ENCODE results near the gene UBA52.

UBA52 gene

DNA sequence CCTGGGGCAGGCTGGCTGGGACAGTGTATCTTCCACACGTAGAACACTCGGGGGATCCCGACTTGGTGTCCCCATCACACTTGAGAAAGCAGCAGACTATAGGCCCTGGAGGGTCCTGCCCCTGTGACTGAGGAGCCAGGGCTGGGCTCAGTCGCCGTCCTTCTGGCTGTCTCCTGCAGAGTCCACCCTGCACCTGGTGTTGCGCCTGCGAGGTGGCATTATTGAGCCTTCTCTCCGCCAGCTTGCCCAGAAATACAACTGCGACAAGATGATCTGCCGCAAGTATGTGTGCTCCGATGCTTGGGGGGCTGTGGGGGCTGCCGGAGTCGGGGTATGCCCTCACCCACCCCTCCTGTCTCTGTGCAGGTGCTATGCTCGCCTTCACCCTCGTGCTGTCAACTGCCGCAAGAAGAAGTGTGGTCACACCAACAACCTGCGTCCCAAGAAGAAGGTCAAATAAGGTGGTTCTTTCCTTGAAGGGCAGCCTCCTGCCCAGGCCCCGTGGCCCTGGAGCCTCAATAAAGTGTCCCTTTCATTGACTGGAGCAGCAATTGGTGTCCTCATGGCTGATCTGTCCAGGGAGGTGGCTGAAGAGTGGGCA lies 3.1 kb downstream of the UBA52 start:
- Histone ChIP-seq H3K36me3 (replicated peaks; ENCODE audit: insufficient read depth, low read length) (no peaks in the 10 kb centered on the region; the same call in 1 of the 2 replicates), H3K4me3 (ENCODE audit: low read length) (no peak overlapping the region)

GRCh38 chr19:18576383-18576782 lies 4.7 kb downstream of the UBA52 start:
- Histone ChIP-seq H3K79me2 (ENCODE audit: low read length) (peaks cover 28% of the 10 kb centered on the region), H3K9me3 (replicated peaks; ENCODE audit: insufficient read depth, low read length) (no peaks in the 10 kb centered on the region), H3K27ac (ENCODE audit: low read length) (no peak overlapping the region), H3K9ac (ENCODE audit: low read length) (no peak overlapping the region), H3F3A (ENCODE audit: insufficient read depth, low read length) (peaks cover 12% of the 10 kb centered on the region; the same call in 1 of the 2 replicates), H3K9me2 (replicated peaks; ENCODE audit: insufficient read depth, low read length) (no peaks in the 10 kb centered on the region), H3K4me1 (ENCODE audit: low read length) (peaks cover 9% of the 10 kb centered on the region), H3K27me3 (replicated peaks; ENCODE audit: insufficient read depth, low read length) (peaks cover 11% of the 10 kb centered on the region; the same call in 1 of the 2 replicates), H3K36me3 (replicated peaks; ENCODE audit: insufficient read depth, low read length) (no peaks in the 10 kb centered on the region; the same call in 1 of the 2 replicates), H2AFZ (ENCODE audit: low read length) (no peak overlapping the region), H3K4me3 (ENCODE audit: low read length) (no peak overlapping the region), H3K4me2 (ENCODE audit: low read depth, low read length) (no peak overlapping the region), H4K20me1 (ENCODE audit: insufficient read depth, low read length) (peaks cover 3% of the 10 kb centered on the region; the same call in 1 of the 2 replicates)
- no peak for DNase-seq
- TF ChIP-seq EZH2 (optimal IDR thresholded peaks at IDR 0.05; ENCODE audit: low read depth, low read length), result no peak
- TF ChIP-seq, protein P1, sequence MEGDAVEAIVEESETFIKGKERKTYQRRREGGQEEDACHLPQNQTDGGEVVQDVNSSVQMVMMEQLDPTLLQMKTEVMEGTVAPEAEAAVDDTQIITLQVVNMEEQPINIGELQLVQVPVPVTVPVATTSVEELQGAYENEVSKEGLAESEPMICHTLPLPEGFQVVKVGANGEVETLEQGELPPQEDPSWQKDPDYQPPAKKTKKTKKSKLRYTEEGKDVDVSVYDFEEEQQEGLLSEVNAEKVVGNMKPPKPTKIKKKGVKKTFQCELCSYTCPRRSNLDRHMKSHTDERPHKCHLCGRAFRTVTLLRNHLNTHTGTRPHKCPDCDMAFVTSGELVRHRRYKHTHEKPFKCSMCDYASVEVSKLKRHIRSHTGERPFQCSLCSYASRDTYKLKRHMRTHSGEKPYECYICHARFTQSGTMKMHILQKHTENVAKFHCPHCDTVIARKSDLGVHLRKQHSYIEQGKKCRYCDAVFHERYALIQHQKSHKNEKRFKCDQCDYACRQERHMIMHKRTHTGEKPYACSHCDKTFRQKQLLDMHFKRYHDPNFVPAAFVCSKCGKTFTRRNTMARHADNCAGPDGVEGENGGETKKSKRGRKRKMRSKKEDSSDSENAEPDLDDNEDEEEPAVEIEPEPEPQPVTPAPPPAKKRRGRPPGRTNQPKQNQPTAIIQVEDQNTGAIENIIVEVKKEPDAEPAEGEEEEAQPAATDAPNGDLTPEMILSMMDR (IDR thresholded peaks at IDR 0.05; ENCODE audit: low read length), result no peak
- TF ChIP-seq EZH2phosphoT487 (IDR thresholded peaks at IDR 0.05; ENCODE audit: low read length), result no peak

More for the DNA sequence above, 3.1 kb downstream of the UBA52 start:
- Histone ChIP-seq H2AFZ (ENCODE audit: low read length) (no peak overlapping the region), H3K9me2 (replicated peaks; ENCODE audit: insufficient read depth, low read length) (no peaks in the 10 kb centered on the region), H3F3A (ENCODE audit: insufficient read depth, low read length) (peaks cover 22% of the 10 kb centered on the region; the same call in 1 of the 2 replicates), H3K4me2 (ENCODE audit: low read depth, low read length) (no peak overlapping the region), H3K27ac (ENCODE audit: low read length) (no peak overlapping the region), H3K4me1 (ENCODE audit: low read length) (peaks cover 9% of the 10 kb centered on the region), H3K9me3 (replicated peaks; ENCODE audit: insufficient read depth, low read length) (no peaks in the 10 kb centered on the region), H4K20me1 (ENCODE audit: insufficient read depth, low read length) (peaks cover 3% of the 10 kb centered on the region; the same call in 1 of the 2 replicates), H3K9ac (ENCODE audit: low read length) (no peak overlapping the region), H3K27me3 (replicated peaks; ENCODE audit: insufficient read depth, low read length) (0 out of 2 replicates have a peak, but pooled peaks cover 3% of the 10 kb centered on the region), H3K79me2 (ENCODE audit: low read length) (peaks cover 28% of the 10 kb centered on the region)
- TF ChIP-seq, protein P1 (IDR thresholded peaks at IDR 0.05; ENCODE audit: low read length), result no peak
- TF ChIP-seq EZH2phosphoT487 (IDR thresholded peaks at IDR 0.05; ENCODE audit: low read length) (no peak), EZH2 (optimal IDR thresholded peaks at IDR 0.05; ENCODE audit: low read depth, low read length) (no peak)
- DNase-seq, result no peak

DNA sequence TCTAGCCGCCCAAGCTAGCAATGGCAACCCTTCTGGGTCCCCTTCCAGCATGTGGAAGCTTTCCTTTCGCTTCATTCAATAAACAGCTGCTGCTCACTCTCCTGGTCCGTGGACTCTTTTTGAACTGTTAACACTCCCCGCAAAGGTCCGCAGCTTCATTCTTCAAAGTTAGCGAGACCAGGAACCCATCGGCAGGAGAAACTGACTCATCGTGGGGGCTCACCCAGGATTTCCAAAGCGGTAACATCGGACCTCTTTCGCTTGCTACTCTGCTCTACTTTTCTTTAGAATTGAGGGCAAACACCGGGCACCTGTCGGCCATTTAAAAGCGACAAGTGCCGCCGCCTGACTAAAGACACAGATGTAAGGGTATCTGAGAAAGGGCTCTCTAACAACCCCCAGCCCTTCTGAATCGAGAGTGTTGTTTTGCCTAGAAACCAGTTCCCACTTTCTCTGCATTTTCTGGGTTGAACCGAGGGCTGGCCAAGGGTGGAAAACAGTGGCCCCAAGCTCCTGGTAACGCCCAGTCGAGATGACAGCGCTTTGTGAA lies 5.8 kb downstream of the UBA52 start:
- H3F3A ChIP-seq (ENCODE audit: insufficient read depth, low read length), result peaks cover 11% of the 10 kb centered on the region; the same call in 1 of the 2 replicates
- H3K9me2 ChIP-seq (replicated peaks; ENCODE audit: insufficient read depth, low read length), result no peaks in the 10 kb centered on the region
- peaks cover 17% of the 10 kb centered on the region; the same call in 1 of the 2 replicates for H3K27me3 ChIP-seq (replicated peaks; ENCODE audit: insufficient read depth, low read length)
- H3K9me3 ChIP-seq (replicated peaks; ENCODE audit: insufficient read depth, low read length), result no peaks in the 10 kb centered on the region
- no peak overlapping the region for H3K4me3 ChIP-seq (ENCODE audit: low read length)
- H4K20me1 ChIP-seq (ENCODE audit: insufficient read depth, low read length), result peaks cover 3% of the 10 kb centered on the region; the same call in 1 of the 2 replicates
- peaks cover 9% of the 10 kb centered on the region for H3K4me1 ChIP-seq (ENCODE audit: low read length)
- H3K27ac ChIP-seq (ENCODE audit: low read length), result no peak overlapping the region
- no peak overlapping the region for H2AFZ ChIP-seq (ENCODE audit: low read length)
- TF ChIP-seq EZH2phosphoT487 (IDR thresholded peaks at IDR 0.05; ENCODE audit: low read length) (no peak), EZH2 (optimal IDR thresholded peaks at IDR 0.05; ENCODE audit: low read depth, low read length) (no peak)
- TF ChIP-seq, protein P1 (IDR thresholded peaks at IDR 0.05; ENCODE audit: low read length), result no peak
- peaks cover 20% of the 10 kb centered on the region for H3K79me2 ChIP-seq (ENCODE audit: low read length)
- H3K4me2 ChIP-seq (ENCODE audit: low read depth, low read length), result no peak overlapping the region
- H3K9ac ChIP-seq (ENCODE audit: low read length), result no peak overlapping the region
- DNase-seq, result no peak
- no peaks in the 10 kb centered on the region; the same call in 1 of the 2 replicates for H3K36me3 ChIP-seq (replicated peaks; ENCODE audit: insufficient read depth, low read length)

All from MM.1S (cell line).